ENCODE measurements around the gene PYGB.

The PYGB gene

DNA sequence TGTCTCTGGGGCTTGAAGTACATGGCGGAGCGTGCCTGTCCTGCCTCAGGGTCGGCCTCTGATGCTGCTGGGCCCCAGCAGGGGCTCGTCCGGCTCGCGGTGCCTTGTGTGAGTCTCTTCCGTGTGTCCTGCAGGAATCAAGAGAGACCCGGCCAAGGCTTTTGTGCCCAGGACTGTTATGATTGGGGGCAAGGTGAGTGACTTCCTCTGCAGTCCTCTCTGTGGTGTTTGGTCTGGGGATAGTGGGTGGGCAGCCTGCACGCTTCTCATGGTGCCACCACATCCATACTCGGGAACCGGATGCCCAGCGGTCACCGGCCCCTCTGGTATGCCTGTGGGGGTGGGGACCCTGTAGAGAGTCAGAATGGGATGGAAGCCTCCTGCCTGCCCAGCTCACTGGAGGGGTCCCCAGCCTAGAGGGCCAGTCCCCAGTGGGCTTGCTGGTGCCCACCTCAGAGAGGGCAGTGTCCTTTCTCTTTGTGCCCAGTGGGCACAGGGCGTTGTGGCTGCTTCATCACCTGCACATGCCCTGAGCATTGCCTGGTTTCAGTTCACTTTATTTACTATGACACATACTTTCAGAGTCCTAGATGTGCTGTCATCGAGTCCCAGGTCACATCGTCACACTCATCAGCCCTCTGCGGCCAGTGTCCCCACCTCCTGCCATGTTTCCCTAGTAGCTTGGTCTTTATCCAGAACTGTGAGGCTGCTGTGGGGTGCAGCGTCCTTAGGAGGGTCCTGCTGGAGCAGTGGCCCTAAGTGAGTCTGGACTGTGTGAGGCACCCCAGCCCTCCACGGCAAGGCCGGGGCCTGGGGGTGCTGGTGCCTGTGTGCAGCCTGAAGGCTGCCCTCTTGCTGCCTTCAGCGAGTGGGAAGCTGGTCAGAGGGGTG is 40.7 kb downstream of the PYGB start:
- ATAC-seq = no peak

DNA sequence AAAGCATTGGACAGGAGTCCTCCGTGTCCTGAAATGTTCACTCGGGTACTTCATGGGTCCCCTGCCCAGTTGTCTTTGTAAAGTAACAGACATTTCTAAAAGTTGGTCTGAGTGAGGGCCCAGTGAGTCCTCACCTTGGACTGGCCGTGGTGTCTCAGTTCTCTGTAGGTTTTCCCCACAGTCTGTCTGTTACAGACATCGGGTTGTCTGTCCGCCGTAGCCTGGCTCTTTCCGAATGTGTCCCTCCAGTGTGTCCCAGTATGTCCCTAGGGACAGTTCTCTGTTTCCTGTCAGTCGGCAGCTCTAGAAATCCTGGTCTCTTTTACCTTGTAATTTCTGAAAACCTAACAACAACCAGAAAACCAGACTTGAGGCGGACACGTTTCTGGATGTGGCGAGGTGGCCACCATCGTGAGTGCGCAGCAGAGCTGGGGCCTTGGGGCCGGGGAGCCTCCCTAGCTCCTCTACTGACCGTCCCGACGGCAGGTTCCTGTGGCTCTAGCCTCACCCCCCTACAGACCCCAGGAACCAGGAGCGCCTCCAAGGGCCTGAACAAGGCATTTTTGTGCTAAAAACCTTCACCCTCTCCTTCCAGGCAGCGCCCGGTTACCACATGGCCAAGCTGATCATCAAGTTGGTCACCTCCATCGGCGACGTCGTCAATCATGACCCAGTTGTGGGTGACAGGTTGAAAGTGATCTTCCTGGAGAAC is 42.2 kb downstream of the PYGB start:
- ATAC-seq = no peak
- TF ChIP-seq, protein P1, sequence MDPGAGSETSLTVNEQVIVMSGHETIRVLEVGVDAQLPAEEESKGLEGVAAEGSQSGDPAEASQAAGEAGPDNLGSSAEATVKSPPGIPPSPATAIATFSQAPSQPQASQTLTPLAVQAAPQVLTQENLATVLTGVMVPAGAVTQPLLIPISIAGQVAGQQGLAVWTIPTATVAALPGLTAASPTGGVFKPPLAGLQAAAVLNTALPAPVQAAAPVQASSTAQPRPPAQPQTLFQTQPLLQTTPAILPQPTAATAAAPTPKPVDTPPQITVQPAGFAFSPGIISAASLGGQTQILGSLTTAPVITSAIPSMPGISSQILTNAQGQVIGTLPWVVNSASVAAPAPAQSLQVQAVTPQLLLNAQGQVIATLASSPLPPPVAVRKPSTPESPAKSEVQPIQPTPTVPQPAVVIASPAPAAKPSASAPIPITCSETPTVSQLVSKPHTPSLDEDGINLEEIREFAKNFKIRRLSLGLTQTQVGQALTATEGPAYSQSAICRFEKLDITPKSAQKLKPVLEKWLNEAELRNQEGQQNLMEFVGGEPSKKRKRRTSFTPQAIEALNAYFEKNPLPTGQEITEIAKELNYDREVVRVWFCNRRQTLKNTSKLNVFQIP (CRISPR knock-in tag; IDR thresholded peaks at IDR 0.05; ENCODE audit: borderline replicate concordance, low read depth) = no peak
- TF ChIP-seq ZFP30 (CRISPR knock-in tag; IDR thresholded peaks at IDR 0.05) = no peak
- TF ChIP-seq CSDC2 (CRISPR knock-in tag; IDR thresholded peaks at IDR 0.05) = no peak
- TF ChIP-seq ISL1 (CRISPR knock-in tag; IDR thresholded peaks at IDR 0.05) = no peak
- TF ChIP-seq ZNF8 (CRISPR knock-in tag; IDR thresholded peaks at IDR 0.05) = no peak
- TF ChIP-seq RARB (CRISPR knock-in tag; IDR thresholded peaks at IDR 0.05) = no peak

More for the DNA sequence above, 40.7 kb downstream of the PYGB start:
- TF ChIP-seq TOX (CRISPR knock-in tag; IDR thresholded peaks at IDR 0.05; ENCODE audit: borderline replicate concordance) = no peak
- TF ChIP-seq BACH2 (CRISPR knock-in tag; IDR thresholded peaks at IDR 0.05; ENCODE audit: borderline replicate concordance) = no peak
- no peak for TF ChIP-seq TCF4 (CRISPR knock-in tag; IDR thresholded peaks at IDR 0.05; ENCODE audit: borderline replicate concordance)
- TF ChIP-seq, protein P2, sequence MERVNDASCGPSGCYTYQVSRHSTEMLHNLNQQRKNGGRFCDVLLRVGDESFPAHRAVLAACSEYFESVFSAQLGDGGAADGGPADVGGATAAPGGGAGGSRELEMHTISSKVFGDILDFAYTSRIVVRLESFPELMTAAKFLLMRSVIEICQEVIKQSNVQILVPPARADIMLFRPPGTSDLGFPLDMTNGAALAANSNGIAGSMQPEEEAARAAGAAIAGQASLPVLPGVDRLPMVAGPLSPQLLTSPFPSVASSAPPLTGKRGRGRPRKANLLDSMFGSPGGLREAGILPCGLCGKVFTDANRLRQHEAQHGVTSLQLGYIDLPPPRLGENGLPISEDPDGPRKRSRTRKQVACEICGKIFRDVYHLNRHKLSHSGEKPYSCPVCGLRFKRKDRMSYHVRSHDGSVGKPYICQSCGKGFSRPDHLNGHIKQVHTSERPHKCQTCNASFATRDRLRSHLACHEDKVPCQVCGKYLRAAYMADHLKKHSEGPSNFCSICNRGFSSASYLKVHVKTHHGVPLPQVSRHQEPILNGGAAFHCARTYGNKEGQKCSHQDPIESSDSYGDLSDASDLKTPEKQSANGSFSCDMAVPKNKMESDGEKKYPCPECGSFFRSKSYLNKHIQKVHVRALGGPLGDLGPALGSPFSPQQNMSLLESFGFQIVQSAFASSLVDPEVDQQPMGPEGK (CRISPR knock-in tag; IDR thresholded peaks at IDR 0.05; ENCODE audit: borderline replicate concordance) = no peak
- no peak for TF ChIP-seq ZNF565 (CRISPR knock-in tag; conservative IDR thresholded peaks at IDR 0.05; ENCODE audit: low read depth)
- TF ChIP-seq RARB (CRISPR knock-in tag; IDR thresholded peaks at IDR 0.05) = no peak
- TF ChIP-seq, protein P3, sequence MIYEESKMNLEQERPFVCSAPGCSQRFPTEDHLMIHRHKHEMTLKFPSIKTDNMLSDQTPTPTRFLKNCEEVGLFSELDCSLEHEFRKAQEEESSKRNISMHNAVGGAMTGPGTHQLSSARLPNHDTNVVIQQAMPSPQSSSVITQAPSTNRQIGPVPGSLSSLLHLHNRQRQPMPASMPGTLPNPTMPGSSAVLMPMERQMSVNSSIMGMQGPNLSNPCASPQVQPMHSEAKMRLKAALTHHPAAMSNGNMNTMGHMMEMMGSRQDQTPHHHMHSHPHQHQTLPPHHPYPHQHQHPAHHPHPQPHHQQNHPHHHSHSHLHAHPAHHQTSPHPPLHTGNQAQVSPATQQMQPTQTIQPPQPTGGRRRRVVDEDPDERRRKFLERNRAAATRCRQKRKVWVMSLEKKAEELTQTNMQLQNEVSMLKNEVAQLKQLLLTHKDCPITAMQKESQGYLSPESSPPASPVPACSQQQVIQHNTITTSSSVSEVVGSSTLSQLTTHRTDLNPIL (CRISPR knock-in tag; IDR thresholded peaks at IDR 0.05; ENCODE audit: low read depth) = no peak
- TF ChIP-seq SNAI2 (CRISPR knock-in tag; IDR thresholded peaks at IDR 0.05) = no peak
- no peak for TF ChIP-seq PPARA (CRISPR knock-in tag; IDR thresholded peaks at IDR 0.05; ENCODE audit: borderline replicate concordance)

DNA sequence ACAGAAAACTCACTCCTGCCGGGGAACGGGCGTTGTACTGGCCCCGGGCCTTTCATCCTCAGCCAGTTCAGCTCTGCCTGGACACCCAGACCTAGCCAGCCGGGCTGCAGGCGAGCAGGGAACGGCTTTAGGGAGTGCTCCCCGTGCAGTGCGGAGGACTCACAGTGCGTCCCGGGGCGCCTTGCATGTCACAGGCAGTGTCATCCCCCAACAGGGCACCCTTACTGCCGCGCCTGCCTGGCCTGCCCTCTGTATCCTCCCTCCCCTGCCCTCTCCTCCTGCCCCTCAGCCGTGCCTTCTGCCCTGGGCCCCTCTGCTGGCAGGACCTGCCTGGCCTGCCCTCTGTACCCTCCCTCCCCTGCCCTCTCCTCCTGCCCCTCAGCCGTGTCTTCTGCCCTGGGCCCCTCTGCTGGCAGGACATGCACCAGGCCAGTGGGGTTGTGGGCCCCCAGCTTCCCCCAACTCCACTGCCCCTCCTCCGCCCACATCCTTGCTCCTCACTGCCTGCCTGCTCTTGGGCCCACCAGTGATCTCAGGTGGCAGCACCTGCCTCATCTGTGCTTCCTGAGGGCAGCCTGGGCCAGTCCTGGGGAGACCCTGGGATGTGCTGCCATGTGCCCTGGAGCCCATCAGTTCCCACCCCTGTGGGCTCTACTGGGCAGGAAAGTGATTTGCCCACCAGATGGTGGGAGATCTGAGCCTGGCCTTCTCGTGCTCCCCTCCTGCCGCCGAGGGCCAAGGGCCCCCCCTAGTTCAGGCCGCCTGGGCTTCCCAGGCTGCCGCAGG is 43.0 kb downstream of the PYGB start:
- no peak for ATAC-seq
- TF ChIP-seq, protein P4, sequence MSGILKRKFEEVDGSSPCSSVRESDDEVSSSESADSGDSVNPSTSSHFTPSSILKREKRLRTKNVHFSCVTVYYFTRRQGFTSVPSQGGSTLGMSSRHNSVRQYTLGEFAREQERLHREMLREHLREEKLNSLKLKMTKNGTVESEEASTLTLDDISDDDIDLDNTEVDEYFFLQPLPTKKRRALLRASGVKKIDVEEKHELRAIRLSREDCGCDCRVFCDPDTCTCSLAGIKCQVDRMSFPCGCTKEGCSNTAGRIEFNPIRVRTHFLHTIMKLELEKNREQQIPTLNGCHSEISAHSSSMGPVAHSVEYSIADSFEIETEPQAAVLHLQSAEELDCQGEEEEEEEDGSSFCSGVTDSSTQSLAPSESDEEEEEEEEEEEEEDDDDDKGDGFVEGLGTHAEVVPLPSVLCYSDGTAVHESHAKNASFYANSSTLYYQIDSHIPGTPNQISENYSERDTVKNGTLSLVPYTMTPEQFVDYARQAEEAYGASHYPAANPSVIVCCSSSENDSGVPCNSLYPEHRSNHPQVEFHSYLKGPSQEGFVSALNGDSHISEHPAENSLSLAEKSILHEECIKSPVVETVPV (CRISPR knock-in tag; IDR thresholded peaks at IDR 0.05) = no peak

DNA sequence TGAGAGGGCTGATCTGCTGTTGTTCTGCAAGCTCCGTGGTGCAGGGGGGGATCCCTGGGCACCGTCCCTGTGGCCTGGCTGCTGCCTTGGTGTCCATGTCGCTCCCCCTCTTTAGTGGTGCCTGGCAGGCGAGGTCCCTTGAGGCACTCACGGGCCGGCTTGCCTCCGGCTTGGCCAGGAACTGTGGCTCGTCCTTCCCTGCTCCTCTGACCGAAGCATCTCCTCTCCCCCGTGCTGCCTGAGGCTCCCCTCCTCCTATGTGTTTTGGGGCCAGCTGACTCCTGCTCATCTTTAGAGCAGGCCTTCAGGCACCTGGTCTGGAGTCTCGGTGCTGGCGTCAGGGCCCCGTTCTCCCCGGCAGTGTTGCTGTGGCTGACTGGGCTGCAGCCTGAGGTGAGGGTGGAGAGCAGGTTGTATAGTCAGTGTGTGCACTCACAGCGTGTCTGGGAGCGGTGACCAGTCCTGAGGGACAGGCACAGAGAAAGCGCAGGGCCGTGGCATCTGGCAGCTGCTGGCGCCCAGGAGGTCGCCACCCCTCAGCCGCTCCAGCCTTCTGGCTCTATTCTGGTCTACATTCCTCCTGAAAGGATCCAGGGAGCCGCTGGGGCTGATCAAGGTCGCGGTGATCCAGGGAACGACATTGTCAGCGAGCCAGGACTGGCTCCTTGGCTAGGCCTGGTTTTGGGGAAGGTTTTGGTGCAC is 43.7 kb downstream of the PYGB start:
- TF ChIP-seq, protein P1 (CRISPR knock-in tag; IDR thresholded peaks at IDR 0.05; ENCODE audit: borderline replicate concordance, low read depth) = no peak
- TF ChIP-seq SNAI2 (CRISPR knock-in tag; IDR thresholded peaks at IDR 0.05) (no peak), TOX (CRISPR knock-in tag; IDR thresholded peaks at IDR 0.05; ENCODE audit: borderline replicate concordance) (no peak), TCF4 (CRISPR knock-in tag; IDR thresholded peaks at IDR 0.05; ENCODE audit: borderline replicate concordance) (no peak)
- TF ChIP-seq, protein P3 (CRISPR knock-in tag; IDR thresholded peaks at IDR 0.05; ENCODE audit: low read depth) = no peak
- ATAC-seq = no peak
